GM21367 (cell line): ENCODE measurements around the gene PHF21A.

Experiments
- ATAC-seq: cut with Tn5 transposase; IDR thresholded peaks from one replicate; pipeline ENCODE4 v1.9.1; 2021; ENCODE audit not compliant: unreplicated experiment

The PHF21A gene

DNA sequence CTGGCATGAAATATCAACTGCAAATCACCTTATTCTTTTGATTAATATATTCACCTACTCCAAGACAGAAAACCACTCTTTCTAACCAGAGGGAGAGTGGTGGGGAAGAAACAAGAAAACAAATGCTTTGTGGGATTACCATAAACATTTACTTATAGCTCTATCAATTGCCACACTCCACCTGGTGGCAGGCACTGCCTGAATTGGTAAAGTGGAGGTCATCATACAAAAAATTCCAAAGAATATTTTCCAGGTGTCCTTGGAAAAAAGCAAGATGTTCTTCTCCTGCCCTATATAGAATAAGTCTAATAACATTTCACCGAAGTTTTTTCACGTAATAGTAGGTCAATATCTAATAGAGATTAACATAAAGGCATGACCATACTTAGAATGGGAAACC lies 45.3 kb downstream of the PHF21A start:
- ATAC-seq = no peak

DNA sequence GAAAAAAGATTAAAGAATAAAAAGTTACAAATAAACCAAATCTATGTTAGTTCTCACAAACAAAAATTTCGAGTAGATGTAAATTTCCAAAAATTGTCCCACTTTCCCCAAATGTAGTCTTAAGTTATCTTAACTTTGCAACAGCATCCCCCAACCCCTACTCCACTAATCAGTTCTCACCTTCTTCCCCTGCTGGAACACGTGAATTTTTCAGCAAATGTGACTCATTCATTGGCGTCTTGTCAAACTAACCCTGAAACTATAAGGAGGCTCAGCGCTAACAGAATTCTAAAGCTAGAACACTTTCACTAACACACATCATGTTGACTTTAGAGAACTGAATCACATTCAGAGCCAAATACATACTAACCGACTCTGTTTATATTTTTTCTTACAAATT lies 46.1 kb downstream of the PHF21A start:
- ATAC-seq = no peak

DNA sequence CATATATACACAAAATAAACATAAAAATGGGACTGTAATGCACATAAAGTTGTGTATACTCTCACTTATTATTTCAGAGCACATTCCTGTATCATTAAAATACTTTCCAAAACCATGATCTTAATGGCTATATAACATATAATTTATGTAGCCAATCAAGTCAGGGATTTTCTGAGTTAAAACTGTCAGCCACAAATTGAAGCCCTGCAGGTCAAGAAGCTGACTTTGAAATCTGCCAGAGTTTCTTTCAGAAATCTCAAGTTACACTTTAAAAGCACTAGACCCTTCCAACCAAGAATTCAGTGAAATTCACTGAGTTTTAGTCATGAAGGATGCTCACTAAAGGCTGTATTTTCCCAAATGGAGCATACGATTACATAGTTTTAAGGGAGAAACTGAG lies 47.6 kb downstream of the PHF21A start:
- no peak for ATAC-seq

DNA sequence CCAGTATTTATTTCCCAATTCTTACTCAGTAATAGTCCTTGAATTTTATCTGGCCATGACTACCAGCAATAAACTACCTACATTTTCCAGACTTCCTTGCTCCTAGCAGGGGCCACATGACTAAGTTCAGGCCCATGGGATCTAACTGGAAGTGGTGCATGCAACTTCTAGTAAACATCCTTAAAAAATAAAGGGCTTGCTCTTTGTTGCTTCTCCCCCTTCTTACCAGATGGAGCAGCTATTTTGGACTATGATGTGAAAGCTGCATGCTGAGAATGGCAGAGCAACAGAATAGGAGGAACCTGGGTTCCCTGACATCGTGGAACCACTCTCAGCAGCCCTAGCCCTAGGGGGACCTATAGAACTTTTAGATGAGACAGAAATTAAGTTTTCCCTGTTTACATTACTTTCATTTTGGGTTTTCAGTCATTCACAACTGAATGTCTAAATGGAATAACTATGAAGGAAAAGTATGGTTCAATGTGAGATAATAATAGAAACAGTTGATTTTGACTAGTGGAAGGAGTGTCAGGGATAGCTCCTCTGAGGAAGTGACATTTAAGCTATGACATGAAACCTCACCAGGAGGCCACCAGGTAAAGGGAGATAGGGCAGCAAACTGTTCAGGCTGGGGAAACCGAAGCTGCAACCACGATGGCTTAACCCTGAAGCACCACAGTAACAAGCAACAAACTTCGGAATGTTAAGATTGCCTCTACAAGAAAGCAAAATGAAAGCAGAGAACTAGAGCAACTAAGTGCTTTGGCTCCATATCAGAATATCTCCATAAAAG lies 48.9 kb downstream of the PHF21A start:
- ATAC-seq = no peak

DNA sequence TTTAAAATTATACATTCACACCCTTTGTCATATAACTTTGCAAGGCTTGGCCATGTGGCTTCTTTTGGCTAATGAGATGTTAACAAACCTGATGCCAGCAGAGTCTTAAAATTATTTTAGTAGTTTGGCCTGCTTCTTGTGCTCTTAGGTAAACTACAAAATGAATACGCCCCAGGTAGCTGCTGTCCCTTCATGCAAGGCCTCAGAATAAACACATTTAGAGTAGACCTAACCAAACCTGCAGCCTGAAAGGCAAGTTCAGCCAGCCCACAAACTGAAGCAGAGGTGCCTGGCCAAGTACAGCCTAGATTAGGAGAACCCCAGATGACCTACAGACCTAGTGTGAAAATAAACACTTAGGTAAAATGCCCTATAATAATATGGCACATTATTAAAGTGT lies 50.2 kb downstream of the PHF21A start:
- ATAC-seq = no peak

DNA sequence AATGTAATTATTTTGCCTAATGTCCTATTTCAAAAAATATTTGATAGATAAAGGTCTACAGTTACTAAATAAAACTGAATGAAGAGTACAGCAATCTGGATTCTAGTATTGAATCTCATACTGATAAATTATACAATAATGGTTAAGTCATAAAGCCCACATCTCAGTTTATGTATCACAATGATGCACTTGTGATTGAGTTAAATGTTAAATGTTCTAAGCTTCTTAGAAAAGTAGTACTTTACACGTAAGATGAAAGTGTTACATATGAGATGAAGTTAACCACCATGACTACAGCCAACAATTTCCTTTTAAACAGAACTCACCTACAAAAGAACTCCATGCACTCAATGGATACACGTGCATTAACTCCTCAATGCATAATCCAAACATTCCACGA lies 51.7 kb downstream of the PHF21A start:
- no peak for ATAC-seq

DNA sequence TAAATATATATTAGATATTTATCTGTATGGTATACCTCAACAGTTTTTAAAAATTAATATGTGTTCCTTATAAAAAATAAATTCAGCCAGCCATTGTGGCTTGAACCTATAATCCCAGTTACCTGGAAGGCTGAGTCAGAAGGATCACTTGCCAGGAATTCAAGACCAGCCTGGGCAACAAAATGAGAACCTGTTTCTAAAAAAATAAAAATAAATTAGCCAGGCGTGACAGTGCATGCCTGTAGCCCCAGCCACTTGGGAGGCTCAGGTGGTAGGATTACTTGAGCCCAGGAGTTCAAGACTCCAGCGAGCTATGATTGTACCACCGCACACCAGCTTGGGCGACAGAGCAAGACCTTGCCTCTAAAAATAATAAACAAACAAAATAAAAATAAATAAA lies 54.9 kb downstream of the PHF21A start:
- ATAC-seq = no peak

DNA sequence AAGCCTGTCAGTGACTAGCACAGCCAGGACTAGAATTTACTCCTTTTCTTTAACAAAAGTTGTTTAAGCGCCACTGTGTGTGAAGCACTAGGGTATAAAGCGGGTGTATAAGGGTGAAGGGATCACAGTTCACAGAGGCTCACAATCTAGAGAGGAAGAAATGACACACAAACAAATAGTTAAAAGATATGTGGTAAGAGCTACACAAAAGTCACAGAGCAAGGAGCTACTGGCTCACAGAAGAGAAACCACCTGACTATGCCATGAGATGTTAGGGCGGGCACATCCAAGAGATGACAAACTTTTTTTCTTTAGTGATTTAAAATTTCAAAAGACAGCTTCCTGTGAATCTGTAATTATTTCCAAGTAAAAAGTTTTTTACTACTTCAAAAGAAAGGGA lies 55.6 kb downstream of the PHF21A start:
- no peak for ATAC-seq

DNA sequence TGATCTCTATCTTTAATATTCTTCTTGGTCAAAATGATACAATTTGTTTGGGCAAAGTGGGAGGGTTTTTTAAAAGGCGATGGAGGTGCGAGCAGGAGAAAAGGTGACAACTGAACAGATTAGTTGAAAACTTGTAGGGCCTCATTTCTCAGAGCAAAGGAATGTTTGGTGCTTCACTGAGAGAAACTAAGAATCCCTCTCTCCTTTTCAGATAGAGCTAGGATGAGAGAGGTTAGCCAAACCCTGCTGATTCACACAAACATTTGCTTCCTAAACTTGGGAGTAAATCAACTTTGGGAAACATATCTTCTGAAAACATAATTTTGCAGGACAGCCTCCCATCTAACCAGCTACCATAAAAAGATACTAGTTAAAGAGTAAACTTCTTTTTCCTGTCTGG lies 57.0 kb downstream of the PHF21A start:
- no peak for ATAC-seq

DNA sequence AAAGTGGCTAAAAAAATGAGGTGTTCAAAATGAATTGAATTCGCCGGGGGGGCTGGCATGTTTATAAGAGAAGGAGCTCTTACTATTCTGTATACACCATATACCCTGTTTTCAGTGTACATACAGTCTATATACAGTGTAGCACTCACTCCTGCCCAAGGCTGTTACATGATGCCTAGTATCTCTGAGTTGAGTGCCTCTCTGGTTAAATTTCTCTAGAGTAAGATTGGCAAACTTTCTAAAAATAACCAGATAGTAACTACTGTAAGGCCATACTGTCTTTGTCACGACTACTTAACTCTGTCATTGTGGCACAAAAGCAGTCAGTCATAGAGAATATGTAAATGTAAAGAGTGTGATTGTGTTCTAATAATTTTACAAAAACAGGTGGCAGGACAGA lies 58.1 kb downstream of the PHF21A start:
- ATAC-seq = no peak

DNA sequence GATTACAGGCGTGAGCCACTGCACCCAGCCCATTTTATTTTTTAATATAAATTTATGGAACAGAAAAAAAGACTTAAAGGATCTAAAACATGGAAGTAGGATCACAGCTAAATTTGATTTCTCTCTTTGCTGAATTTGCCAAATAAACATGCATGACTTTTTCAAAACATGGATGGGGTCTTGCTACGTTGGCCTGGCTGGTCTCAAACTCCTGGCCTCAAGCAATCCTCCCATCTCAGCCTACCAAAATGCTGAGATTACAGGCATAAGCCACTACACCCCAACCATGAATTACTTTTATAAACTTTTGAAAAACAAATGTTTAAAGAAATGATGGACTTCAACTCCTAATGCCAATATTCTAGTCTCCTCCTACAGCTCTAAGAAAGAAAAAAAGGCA lies 61.2 kb downstream of the PHF21A start:
- no peak for ATAC-seq

DNA sequence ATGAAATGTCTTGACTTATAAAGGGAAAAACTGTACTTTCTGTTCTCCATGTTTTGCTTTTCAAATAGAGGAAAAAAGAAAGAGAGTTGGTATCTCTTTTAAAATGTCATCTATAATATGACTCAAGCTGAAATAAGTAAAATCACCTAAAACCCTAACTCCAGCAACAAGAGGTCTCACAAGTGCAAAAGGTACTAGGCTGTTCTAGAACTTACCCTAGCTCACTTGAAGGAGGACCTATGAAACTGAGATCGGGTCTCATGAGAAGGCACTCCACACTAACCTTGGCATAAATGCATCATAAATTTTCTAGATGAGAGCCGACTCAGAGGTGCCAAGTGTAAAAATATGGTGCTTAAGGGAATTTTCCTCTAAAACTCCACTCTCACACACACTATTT lies 63.8 kb downstream of the PHF21A start:
- ATAC-seq = no peak

DNA sequence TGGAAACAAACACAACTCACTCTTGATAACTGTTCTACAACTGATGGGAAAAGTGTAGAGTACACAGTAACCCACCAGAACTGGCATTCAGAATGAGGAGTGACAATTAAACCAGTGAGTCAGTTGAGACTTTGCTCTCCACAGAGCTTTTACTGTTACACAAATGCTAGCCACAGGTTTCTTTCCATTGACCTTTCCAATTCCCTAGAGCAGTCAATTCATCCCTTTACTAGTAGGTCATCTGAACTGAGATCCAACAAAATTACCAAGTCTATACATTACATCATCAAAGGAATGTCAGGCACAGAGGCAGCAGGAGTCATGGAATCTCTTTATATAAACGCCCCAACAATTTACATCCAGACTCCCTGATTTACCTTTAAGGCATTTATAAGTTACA lies 65.9 kb downstream of the PHF21A start:
- no peak for ATAC-seq

DNA sequence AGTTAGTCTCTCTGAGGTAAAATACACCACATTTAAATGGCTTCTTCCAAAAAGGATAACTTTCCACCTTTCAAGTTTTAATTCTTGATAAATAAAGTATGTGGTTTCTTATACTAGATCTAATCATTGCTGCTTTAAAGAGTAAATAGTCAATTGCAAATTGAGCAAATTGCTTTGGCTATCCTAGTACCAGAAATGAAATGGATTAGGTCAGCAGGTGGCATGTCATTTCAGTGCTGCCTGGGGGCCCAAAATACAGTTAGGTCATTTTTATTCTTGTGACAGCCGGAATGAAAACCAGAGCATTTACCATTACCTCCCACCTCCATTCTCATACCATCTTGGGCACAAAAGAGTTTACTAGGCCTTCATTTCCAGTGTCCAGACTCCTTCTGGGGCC lies 70.2 kb downstream of the PHF21A start:
- ATAC-seq = no peak

DNA sequence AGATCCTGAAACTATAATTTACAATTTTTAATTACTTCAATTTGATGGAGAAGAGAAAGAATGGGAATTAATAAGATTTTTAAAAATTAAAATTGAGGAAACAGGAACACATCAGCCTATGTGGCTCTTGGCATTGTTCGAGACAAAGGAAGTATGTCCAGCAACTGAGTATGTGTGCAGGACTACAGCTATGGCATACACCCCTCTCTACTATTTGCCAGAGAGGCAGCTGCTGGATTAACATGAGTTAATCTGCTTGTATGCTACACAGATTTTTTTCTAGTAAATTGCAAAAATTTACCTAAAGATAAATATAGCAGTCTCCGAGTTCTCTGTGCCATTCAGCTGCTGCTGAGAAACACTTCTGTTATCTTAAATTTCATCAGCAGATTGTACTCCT lies 70.6 kb downstream of the PHF21A start:
- ATAC-seq = no peak

DNA sequence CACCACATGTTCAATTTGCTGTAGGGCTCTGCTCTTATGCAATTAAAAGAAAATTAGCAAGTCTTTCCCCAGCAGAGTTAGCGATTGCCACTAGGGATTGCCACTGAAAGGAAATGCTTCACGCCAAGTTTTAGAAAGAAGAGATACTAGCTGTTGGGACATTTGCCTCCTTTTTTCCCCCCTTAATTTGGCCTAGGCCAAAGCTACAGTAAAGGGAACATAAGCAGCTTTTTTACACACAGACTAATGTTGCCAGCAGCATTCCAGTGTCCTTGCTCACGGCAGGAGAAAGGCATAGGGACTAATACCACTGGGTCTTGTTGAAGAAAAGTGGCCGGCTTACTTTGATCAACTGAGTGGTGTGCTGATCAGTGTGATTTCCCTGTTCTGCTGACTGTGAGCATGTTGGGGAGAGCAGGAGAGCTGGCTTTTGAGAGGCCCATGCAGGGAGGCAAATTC lies 71.2 kb downstream of the PHF21A start:
- no peak for ATAC-seq

DNA sequence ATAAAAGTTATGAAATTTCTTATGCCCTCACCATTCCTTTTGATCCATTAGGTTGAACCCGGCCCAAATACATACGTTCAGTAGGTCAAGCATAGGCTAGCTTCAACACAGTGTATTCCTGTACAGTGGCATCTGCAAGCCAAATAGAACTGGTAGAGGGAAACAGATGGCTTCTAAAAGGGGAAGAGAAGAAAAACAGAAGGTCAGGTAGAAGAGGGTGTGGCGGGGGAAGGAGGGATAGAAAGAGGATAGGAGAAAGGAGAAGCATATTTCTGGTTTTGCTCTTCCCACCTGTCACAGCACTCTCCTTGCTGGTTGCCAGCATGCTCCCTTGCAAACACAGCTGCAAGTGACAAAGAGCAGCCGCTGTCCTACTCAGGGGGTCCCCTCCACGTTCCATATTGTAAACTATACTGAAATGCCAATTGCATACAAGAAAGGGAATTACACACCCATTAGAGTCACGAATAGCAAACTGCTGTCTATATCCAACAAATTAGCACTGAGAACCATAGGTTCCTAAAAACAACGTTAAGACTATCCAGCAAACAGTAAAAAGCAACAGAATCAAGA lies 71.8 kb downstream of the PHF21A start:
- ATAC-seq = no peak

DNA sequence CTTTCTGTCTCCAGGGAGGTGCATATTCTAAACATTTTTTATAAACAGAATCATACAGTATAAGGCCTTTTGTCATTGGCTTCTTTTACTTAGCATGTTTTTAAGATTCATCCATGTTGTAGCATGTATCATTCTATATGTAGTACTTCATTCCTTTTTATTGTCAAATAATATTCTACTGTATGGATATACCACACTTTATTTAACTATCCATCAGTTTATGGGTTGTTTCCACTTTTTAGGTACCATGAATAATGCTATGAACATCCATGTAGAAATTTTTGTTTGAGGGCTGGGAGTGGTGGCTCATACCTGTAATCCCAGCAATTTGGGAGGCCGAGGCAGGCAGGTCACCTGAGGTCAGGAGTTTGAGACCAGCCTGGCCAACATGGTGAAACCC lies 73.1 kb downstream of the PHF21A start:
- ATAC-seq = no peak

DNA sequence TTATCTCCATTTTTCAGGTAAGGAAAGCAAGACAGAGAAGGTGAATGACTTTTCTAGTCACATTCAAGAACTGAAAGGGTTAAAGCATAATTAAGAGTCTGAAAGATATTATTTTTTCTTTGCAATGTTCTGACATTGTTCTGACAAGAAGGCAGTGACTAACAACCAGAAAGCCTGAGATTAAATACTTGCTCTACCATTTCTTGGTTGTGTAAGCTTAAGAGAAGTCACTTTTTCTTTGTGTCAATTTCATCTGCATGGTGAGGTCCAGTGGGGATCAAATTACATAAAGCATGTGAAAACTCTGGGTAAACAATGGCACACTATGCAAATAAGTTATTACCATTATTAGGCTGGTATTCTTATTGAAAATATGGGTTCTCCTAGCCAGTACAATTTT lies 73.7 kb downstream of the PHF21A start:
- no peak for ATAC-seq

DNA sequence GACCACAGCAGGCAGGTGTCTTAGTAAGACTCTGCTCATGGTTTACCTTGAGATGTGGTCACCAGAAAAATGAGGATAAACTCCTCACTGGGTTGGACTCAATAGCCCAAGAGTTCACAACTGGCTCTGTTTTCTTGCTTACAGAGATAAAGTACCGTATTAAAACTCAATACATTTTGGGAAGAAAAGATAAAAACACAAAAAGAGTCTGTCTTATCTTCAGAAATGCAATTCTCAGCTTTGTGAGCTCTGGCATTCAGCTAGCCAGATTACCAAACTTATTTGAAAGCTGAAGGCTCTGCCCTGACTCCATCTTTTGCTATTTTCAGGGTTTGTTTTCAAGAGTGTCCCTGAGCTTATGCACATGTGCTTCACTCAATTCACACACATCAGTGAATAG lies 75.4 kb downstream of the PHF21A start:
- ATAC-seq = no peak

DNA sequence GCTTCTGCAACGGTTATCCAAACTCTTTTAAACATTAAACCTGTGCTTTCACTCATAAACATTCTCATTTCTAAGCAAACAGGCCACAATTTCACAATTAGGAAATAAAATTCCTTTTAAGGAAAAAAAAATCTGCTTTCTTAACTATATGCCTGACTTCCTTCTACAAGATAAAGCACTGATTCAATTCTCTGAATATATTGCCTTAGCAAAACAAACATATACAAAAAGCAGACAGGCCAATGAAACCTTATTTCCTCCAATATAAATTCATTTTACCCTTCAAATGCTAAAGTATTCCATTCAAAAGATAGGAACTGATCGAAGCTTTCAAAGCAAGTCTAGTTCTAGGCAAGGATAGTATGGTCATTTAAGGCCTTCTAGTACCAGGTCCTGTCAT lies 76.7 kb downstream of the PHF21A start:
- ATAC-seq = no peak

DNA sequence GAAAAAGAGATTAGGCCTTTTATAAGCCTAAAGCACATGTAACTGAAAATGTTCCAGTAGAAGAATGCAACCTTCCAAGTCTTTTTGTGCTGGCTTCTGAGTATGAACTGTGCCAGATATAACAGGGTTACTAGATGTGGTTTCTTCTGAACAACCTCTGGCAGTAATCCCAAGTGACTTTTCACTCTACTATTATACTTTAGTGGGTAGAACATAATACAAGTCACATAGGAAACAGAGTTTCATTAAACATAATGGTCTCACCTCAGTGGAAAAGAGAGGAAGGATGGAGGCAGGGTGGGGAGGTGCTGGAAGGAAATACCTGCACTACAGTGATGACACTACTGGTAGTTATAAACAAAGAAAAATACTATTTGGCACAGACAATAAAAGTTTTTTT lies 81.3 kb downstream of the PHF21A start:
- no peak for ATAC-seq

DNA sequence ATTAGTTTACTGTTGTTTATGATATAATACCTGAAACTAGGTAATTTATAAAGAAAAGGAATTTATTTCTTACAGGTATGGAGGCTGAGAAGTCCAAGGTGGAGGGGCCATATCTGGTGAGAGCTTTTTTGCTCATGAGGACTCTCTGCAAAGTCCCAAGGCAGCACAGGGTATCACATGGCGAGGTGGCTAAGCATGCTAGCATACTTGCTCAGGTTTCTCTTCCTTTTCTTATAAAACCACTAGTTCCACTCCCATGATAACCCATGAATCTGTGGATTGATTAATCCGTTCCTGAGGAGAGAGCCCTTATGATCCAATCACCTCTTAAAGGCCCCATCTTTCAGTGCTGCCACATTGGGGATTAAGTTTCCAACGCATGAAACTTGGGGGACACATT lies 82.7 kb downstream of the PHF21A start:
- no peak for ATAC-seq
